ENCODE data around the gene SLX4IP. TPM values are rescaled to one million over a fixed set of nuclear protein-coding genes. Genes with fewer than 3 reads are reported as not detected.

The SLX4IP gene
- total and polyA plus RNA-seq, 2 of the 13 experiments (the other 11 are each of a cell fraction or from before 2014, with no cell fraction given): 3.6 to 7.3 TPM

GRCh38 chr20:10463622-10464021 lies 28.5 kb downstream of the SLX4IP start (continued):
- TF ChIP-seq ARID4A (CRISPR knock-in tag; IDR thresholded peaks at IDR 0.05; ENCODE audit: borderline replicate concordance) (no peak), RARA (CRISPR knock-in tag; IDR thresholded peaks at IDR 0.05) (peak; percentile 80), ZNF382 (CRISPR knock-in tag; IDR thresholded peaks at IDR 0.05; ENCODE audit: borderline replicate concordance) (no peak), MXI1 (IDR thresholded peaks at IDR 0.05; ENCODE audit: borderline replicate concordance, low read depth, low read length) (no peak), SOX13 (IDR thresholded peaks at IDR 0.05) (peak; percentile 96), SOX13 (CRISPR knock-in tag; conservative IDR thresholded peaks at IDR 0.05 in 1 of 2, IDR thresholded peaks at IDR 0.05 in 1 of 2) (peak in 1 of 2 experiments; percentile 97; a peak in 2 of 4 replicates), TIGD3 (CRISPR knock-in tag; IDR thresholded peaks at IDR 0.05; ENCODE audit: borderline replicate concordance) (no peak), AKNA (CRISPR knock-in tag; IDR thresholded peaks at IDR 0.05; ENCODE audit: borderline replicate concordance) (no peak), HNF4G (IDR thresholded peaks at IDR 0.05; ENCODE audit: borderline replicate concordance, low read depth, low read length) (peak; percentile 25; the same call in 1 of the 2 replicates), HNF4G (CRISPR knock-in tag; IDR thresholded peaks at IDR 0.05; ENCODE audit: borderline replicate concordance, low read depth) (no peak), POLR2G (IDR thresholded peaks at IDR 0.05; ENCODE audit: low read depth, low read length) (no peak), ZNF552 (CRISPR knock-in tag; IDR thresholded peaks at IDR 0.05; ENCODE audit: borderline replicate concordance) (no peak), NFE2L2 (IDR thresholded peaks at IDR 0.05; ENCODE audit: low read length) (no peak), POLR2AphosphoS2 (IDR thresholded peaks at IDR 0.05; ENCODE audit: low read depth, low read length) (no peak), ELF4 (CRISPR knock-in tag; IDR thresholded peaks at IDR 0.05; ENCODE audit: borderline replicate concordance) (no peak), KLF16 (CRISPR knock-in tag; IDR thresholded peaks at IDR 0.05) (no peak), DMAP1 (CRISPR knock-in tag; IDR thresholded peaks at IDR 0.05) (no peak), ZNF251 (CRISPR knock-in tag; IDR thresholded peaks at IDR 0.05) (no peak), RNF2 (conservative IDR thresholded peaks at IDR 0.05; ENCODE audit: low read depth) (no peak), DBP (CRISPR knock-in tag; IDR thresholded peaks at IDR 0.05; ENCODE audit: not compliant biosample characterization) (no peak)
